Activated naive CD4-positive, alpha-beta T cell (primary cell): ENCODE measurements around the gene EHHADH.

Experiments used
- DNase-seq, 4 experiments: peaks; one replicate each; lab custom pipeline; 2025; lab: John Stamatoyannopoulos, UW

Gene EHHADH

DNA sequence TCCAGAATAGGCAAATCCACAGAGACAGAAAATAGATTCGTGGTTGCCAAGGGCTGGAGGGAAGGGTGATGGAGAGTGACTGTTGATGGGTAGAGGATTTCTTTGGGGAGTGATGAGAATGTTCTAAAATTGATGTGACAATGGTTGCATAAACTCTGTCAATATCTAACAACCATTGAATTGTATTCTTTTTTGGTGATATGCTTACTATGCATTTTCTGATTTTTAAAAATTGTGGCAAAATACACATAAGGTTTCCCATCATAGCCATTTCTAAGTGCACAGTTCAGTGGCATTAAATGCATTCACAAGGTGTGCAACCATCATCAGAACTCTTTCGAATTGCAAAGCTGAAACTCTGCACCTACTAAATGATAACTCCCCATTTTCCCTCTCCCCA, 56.8 kb downstream of the EHHADH start:
- no peak for DNase-seq

DNA sequence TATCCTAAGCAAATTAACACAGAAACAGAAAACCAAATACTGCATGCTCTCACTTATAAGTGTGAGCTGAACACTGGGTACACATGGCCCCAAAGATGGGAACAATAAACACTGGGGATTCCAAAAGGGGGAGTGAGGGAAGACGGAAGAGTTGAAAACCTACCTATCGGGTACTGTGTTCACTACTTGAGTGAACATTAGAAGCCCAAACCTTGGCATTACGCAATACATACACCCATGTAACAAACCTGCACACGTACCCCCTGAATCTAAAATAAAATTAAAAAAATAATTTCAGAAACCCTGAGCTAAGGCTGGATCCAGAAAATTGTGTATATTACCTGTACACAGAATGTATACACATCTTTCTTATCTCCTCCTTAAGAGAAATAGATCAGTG, 58.2 kb downstream of the EHHADH start:
- no peak for DNase-seq

DNA sequence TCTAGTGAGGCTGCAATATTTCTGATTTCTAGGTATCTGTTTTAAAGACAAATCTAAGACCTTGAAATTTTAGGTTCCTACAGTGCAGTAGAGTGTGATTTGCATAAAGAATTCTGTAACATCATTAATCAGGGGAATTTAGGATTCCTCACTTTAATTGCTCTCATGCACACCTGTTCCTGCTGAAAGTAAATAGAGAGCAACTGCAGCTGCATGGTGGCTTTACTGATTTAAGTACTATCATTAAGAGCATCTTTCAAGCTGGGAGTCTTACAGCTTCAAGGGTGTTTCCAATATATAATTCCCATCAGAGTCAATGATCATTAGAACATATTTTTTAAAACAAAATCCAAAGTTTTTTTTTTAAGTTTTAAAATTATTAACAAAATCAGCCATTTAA, 65.0 kb downstream of the EHHADH start:
- no peak for DNase-seq

DNA sequence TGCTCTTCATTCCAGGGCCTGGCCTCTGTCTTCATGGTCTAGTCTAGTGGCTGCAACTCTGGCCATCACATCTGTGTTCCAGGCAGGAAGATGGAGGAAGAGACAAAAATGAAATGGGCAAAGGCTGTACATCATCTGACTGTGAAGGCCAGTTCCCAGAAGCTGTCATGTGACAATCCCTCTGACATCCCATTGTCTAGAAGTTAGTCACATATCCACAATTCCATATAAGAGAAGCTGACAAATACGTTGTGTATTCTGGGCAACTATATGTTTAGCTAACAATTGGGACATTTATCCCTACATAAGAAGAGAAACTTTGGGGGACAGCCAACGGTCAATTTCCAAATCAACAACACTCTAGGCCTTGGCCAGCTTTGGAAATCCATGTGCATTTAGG, 66.5 kb downstream of the EHHADH start:
- no peak for DNase-seq

DNA sequence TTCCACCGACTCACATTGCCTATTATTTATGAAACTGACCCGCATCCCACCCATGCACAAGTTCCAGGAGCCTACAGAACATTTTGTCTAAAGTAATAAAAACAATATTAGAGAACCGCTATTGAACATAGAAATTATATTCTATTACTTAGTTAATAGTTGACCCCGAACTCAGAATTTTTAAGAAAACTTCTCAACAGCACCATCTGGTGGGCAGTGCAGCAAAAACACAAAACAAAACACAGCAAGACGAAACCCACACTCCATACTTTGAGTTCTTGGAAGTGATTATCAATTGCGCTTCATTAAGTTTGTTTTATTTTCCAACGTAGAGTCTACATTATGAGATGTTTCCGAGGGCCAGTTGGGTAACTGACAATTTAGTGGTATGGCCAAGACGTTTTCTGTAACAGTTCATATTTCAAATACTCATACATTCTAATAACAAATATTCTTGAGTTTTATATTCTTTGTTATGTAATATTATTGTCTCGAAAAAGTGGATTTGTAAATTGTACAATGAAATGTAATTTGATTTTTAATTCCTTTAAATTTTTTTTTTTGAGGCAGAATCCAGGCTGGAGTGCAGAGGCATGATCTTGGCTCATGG, 77.0 kb downstream of the EHHADH start:
- DNase-seq: no peak

DNA sequence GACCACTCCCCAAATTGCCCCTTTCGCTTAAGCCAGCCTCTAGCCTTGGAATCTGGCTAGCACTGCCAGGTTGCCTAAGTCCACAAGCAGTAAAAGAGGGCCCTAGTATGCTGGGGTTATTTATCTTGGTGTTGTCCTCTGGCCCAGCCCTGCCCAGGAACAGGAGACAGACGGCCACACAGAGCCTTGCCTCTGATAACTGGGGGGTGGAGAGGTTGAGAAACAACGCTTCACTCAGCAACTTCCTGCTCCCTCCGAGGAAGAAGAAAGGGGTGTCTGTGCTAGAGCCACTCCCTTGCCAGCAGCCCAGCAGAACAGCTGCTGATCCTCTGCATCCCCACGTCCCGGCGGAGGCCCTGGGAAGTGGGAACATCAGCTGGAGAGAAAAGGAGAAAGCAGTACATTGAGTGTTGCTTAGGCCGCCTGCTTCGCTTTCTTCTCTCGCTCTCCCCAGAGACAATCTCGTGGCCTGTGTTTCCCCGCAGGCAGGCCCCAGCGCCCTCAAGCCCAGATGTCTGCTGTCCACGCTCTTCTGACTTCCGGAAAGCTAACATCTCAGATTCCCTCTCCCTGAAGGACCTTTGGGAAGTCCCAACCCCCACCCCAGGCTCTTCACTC, 78.4 kb downstream of the EHHADH start:
- no peak for DNase-seq

DNA sequence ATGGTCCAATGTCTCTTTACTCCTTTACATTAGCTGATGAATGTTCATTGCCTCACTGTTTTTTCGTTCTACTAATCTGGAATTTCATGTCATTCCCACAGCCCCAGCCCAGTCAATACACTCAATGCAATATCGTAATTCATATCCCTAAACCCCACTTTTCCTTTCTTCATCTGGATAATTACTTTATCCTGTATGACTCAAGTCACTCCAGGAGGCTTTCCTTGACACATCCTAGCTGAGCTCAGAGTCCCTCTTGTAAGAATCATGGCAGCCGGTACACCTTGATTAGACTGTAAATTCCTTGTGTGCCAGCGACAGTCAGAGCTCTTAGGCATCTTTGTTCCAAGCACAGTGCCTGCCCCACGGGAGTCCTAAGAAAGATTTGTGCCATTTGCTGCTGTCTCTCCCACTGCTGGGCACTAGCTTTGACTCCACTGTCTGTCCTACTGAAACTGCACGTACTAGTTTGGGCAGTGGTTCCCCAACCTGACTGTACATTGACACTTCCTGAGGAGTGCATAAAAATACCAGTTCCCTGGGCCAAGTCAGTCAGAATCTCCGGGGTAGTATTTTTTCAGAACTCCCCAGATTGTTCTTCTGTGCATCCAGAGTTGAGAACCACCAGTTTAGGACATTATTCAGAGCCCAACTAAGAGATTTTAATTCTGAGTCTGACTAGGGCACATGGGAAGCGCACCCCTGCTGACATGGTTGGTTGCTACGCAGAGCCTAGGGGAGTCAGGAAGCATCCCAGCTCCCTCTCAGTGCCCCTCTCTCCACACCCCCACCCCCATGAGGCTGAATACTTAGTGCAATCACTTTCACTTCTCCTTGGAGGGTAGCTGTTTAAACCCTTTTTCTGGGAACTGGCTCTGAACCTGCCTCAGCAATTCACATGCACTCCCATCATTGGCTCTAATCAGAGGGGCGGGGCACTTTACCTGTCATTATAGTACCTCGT, 81.5 kb downstream of the EHHADH start:
- no peak for DNase-seq

DNA sequence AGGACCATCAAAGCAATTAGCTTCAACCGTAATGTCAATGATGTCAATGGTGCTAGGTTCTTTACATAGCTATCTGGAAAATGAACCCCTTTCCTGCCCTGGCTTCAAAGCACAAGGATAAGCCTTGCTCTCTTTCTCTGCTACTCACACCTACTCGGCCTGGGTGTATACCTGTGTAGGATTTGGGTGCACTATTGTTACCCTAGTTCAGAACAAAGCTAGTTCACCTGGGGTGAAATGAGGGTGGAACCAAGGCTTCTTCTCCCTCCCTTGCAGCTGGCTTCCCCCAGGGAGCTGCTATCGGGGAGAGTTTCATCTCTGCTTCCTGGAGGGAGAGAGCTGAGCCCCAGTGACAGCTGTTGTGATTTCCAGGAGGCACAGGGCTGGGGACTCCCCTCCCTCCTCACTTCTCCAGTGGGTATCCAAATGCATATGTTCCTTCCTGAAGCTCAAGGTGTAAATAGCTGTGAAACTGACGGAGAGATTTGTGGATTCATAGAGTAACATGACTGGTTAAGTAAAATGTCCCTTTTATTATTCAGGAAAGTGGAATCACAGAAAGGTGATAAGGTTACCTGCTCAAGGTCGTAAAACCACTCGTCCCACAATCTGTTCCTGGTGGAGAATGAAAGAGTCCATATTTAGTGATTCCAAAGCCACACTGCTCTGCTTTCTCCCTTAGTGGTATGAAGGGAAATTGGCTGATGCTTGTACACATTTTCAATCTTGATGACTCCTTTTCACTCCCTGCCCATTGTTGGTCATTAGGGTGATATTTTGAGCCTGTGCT, 89.2 kb downstream of the EHHADH start:
- DNase-seq: no peak

DNA sequence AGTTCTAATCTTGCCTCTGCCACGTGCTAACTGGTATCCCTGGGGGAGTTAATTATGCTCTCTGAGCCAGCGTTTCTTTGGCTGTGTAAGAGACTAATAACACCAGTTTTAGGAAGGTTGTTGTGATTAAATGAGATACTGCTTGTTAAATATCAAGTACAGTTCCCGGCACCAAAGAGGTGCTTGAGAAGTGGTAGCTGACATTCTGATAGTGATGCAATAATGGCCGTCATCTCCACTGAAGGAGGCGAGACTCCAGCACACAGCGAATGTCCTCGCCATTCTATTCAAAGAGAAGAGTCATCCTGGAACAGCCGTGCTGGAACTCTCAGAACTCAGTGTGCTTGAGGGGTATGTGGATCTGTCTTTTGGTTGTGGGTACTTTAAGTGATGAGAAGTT, 91.2 kb downstream of the EHHADH start:
- no peak for DNase-seq

DNA sequence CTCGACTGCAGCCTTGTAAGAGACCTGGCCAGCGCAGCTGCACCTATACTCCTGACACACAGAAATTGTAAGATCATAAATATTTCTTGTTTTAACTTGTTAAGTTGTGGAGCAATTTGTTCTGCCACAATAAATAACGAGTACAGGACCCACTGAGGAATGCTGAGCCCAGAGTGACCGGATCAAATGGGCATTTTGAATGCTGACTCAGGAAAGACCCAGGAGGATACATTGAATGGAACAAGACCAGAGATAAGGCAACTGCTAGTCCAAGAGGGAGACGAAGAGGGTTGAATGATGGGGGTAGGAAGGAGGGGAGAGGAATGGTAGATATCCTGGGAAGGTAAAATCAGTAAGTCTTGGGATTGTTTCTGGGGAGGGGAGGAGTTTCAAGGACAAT, 92.1 kb downstream of the EHHADH start:
- no peak for DNase-seq

DNA sequence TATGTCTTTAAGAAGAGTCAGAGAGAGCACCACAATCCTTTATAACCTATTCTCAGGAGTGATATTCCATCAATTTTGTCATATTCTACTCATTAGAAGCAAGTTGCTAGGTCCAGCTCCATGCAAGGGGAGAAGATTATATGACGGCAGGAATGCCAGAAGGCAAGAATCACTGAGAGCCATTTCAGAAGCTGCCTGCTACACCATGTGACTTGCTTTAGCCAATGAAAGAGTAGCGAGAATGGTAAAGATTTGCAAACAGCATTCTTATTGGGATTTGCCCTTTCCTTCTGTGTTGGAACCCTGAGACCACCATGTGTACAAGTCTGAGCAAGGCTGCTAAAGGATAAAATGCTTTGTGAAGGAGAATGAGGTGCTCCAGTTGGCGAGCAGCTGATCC, 96.5 kb downstream of the EHHADH start:
- DNase-seq: no peak

DNA sequence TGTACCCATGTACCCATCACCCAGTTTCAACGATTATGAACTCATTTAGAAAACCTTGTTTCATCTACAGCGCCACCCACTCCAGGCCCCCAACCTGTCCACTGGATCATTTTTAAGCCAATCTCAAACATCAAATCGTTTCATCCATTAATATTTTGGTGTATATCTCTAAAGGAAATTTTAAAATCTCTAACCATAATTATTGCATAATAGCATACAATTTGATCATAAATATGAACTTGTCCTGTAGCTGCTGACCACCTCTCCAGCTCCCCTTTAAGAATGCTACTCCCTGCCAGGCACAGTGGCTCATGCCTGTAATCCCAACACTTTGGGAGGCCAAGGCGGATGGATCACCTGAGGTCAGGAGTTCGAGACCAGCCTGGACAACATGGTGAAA, 98.2 kb downstream of the EHHADH start:
- no peak for DNase-seq

DNA sequence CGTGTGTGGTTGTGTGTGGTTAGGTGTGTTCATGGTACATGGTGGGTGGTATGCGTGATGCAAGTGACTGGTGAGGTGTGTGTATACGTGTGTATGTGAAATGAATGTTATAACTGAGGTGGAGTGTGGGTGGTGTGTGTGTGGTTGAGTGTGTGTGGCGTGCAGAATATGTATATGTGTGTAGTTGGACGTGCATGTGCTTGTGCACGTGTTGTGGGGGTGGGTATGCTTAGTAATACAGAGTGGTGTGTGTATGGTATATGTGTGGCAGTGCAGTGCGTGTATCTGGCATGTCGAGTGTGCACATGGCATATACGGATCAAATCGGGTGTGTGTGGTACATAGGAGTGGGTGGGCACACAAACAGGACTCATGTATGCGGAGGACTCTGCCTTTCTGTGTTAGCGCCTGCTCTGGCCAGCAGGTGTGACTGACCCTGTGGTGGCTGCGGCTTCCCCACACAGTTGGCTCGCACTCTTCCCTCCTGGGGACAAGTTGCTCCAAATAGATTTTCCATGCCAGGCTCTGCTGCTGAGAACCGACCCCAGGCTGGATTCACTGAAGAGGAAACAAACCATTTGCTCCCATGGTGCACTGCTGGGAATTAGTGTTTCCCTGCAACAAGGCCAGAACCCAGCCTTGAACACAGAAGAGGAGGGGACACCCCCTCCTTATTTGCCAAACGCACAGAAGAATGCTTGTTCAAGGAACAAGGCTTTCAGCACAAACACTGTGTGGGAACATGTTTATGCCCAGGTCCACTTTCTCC, 99.8 kb downstream of the EHHADH start:
- DNase-seq: no peak

DNA sequence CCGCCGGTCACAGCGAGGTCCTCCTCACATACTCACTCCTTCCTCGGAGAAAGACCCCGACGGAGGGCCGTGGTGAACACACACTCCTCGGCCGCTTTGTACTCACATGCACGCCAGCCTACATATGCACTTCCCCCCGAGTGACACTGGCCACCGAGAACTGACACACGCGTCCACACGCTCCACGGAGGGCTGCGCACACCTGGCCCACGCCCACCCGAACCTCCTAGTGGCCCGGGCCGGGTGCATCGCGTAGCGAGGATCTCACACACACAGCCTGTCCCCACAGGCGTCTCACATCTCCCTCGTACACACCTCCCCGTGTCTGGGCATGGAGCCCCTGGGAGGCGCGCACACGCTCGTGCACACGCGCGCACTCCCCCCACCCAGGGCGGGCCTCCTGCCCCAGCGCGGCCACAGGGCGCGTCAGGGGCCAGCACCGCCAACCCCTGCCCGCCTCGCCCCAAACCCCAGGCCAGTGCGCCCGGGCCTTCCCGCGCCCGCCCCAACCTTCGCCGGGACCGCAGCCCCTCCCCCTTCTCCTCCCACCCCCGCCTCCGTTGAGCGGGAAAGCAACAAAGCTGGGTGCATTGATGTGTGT, 100.6 kb downstream of the EHHADH start:
- no peak for DNase-seq

DNA sequence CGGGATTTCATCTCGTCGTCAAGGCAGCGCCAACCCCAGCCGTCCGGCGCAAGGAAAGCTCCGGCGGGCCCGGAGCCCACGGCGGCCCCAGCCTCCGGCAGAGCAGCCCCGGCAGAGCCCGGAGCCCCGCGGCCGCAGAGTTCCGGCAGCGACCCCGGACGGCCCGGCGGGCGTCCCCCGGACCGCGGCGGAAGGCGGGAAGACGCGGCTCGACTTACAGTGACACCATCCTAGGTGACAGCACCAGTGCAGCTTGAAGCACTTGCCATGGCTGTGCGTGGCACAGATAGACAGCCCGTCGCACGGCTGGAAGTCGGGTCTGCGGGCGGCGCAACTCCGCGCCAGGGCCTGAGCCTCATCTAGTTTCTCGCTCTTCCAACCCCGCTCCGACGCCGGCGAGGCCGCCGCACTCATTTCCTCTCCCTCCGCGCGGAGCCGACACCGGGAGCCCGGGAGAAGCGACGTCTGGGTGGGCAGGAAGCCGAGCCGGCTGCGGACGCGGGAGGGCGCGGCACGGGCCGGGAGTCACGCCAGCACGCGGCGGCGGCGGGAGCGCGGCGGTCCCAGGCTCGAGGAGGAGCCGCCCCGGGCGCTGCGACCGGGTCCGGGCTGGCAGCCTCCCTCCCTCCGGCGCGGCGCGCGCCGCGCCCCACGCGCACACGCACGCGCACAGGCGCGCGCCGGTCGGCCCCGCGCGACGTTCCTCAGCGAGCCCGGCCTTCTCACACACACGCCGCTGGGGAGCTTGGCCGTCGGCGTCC, 101.3 kb downstream of the EHHADH start, which contains the start of gene C3orf70:
C3orf70 (minus strand) TSS at position 651 of the 761 bp plus-strand sequence; CDS start at position 414, 237 bp downstream.
- DNase-seq: no peak

DNA sequence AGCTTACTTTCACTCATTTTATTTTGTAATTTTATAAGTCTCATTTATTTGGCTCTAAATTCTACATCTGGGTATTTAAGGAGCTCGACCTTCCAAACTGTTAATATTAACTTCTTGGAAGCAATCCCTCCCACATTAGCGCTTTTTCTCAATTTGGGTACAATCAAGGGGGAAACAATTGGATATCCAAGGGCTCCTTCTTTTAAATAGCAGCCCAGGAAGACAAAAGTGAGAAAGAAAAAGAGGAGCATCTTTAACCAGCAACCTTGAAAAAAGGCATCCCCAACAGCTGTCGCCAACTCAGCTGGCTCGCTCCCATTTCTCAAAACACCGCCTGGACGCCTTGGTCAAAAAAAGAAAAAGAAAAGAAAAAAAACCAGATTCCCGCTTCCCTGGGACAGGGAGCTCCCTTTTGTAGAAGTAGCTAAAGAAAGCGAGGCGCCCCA, 101.9 kb downstream of the EHHADH start:
- DNase-seq: no peak

DNA sequence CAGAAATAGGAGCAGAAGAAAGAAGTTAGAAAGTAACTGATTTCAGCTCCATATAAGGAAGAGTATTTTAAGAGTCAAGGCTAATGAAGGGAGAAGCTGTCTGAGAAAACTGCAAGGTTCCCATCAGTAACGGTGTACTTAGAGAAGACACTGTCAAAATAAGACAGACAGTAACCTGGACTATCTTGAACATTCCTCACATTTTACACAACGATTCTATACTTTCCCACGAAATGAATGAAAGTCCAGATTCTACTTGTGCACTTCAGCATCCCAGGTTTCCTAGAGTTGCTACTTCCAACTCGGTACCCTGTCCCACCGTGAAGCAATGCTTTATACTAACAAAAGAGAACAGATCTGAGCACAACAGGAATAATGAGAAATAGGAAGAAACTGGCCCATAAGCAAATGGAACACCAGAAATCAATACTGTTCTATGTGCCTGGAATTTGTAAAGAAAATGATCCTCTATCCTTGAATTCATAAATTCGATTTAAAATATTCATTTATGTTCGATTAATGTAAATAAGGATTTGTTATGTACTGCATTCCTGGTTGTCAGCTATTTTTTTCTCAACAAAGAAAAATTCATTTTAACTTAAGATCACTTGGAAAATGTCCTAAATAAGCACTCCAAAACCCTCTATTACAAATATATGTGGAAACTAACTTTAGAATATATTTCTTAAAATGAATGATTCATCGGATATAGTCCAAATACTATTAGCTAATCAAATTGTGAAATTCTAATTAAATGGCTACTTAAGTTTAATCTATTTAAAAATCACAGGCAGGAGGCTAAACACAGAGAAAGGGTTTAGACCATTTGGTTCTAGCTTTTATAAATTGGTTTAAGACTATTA, 102.5 kb downstream of the EHHADH start:
- no peak for DNase-seq

DNA sequence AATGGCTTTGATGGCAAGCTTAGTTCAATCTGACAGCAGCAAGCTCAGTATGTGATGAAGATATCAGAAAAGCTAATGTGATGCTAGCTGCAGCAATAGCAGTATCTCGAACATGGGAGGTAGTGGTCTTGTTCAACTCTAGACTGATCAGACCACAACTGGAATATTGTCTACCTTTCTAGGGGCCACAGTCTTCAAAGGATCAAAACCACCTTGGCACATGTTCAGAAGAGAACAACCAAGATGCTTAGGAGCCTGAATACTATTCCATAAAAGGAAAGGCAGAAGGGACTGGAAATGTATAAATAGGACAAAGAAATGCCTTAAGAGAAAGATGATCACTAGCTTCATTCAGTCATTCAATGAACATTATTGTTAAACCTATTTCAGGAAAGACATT, 103.3 kb downstream of the EHHADH start:
- DNase-seq: no peak

DNA sequence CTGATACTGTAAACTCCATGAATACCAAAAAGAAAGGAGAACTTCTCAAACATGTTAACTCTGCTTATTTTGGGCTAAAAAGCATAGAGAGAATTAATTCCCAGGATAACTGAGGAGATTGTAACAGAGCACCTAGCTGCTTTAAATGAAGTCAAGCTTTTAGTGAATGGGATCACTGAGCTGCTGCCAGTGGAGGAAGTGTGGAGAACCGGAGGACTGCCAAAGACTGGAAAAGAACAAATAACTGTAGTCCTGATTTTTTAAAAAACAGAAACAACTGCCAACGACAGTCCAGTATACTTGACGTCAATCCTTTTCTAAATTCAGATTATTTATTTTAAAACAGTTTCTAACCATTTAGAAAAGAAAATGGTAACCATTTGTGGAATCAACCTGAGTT, 104.3 kb downstream of the EHHADH start:
- DNase-seq: no peak
